B cell (primary cell): ENCODE data around the gene TRNAU1AP. TPM values are rescaled to one million over a fixed set of nuclear protein-coding genes. Genes with fewer than 3 reads are reported as not detected.

Experiments used
- ATAC-seq: fragments of 200-7000 bp; cut with Tn5 transposase; one replicate; pipeline ENCODE4 v1.10.0; 2021; ENCODE audit warnings: low read depth, mild to moderate bottlenecking, moderate number of reproducible peaks, moderate library complexity
- CTCF ChIA-PET: fragments of 350-600 bp; sonication (Branson Sonifier 250); formaldehyde crosslinking; loops from one replicate; lab custom pipeline; 2021; ENCODE audit warnings: antibody characterized with exemption, inconsistent platforms; lab: Charles Lee
- POLR2A ChIA-PET: fragments of 350-600 bp; sonication (Branson Sonifier 250); formaldehyde crosslinking; loops from one replicate; lab custom pipeline; 2021; ENCODE audit warnings: antibody characterized with exemption; lab: Charles Lee
- DNase-seq: peaks from one replicate; pipeline ENCODE4 v3.0.0; 2013
- H2AFZ ChIP-seq: 2 replicates; pipeline ENCODE4 v1.6.1; 2012; ENCODE audit warnings: mild to moderate bottlenecking, low read depth, low read length; ENCODE audit not compliant: insufficient read depth, poor library complexity, severe bottlenecking
- H3K27ac ChIP-seq, 2 donors: 1 replicate in 1 of 2; 2 replicates in 1 of 2; pipeline ENCODE4 v1.5.1; 2012 to 2013; ENCODE audit warnings: low read length in 2 of 2, mild to moderate bottlenecking in 2 of 2, moderate library complexity in 1 of 2
- H3K27me3 ChIP-seq, 4 experiments: fragments of 200-600 bp in 1 of 4; sonication (generic) in 1 of 4; replicated peaks in 1 of 4; 1 replicate in 2 of 4; 2 replicates in 2 of 4; pipeline versions ENCODE4 v1.6.1 to v1.7.0; 2013 to 2016; ENCODE audit warnings: low read length in 3 of 4, mild to moderate bottlenecking in 2 of 4, mixed read lengths in 1 of 4, moderate library complexity in 1 of 4; ENCODE audit not compliant: insufficient read depth in 4 of 4, control insufficient read depth in 3 of 4; ENCODE audit errors: control extremely low read depth in 1 of 4
- H3K36me3 ChIP-seq, 2 experiments: replicated peaks in 1 of 2; 1 replicate in 1 of 2; 2 replicates in 1 of 2; pipeline versions ENCODE4 v1.6.1 to v1.7.1; 2013; ENCODE audit warnings: low read length in 1 of 2; ENCODE audit not compliant: insufficient read depth in 2 of 2, control insufficient read depth in 1 of 2; ENCODE audit errors: control extremely low read depth in 1 of 2, extremely low read depth in 1 of 2
- H3K4me1 ChIP-seq, 2 donors: fragments of 200-600 bp in 1 of 2; sonication (generic) in 1 of 2; 1 replicate in 1 of 2; 2 replicates in 1 of 2; pipeline versions ENCODE4 v1.5.1 to v1.6.1; 2013 to 2017; ENCODE audit warnings: low read length in 2 of 2; ENCODE audit not compliant: control insufficient read depth in 2 of 2, insufficient read depth in 2 of 2
- H3K4me2 ChIP-seq: replicated peaks from 2 replicates; pipeline ENCODE3; 2012; ENCODE audit warnings: mild to moderate bottlenecking, low read depth, low read length; ENCODE audit not compliant: poor library complexity, severe bottlenecking
- H3K4me3 ChIP-seq, 5 experiments: fragments of 200-600 bp in 1 of 5; sonication (generic) in 1 of 5; 1 replicate in 3 of 5; 2 replicates in 2 of 5; pipeline versions ENCODE4 v1.5.1 to v1.7.0; 2011 to 2016; ENCODE audit warnings: low read length in 4 of 5, mild to moderate bottlenecking in 4 of 5, low read depth in 2 of 5, control low read depth in 1 of 5, moderate library complexity in 1 of 5; ENCODE audit not compliant: insufficient read depth in 1 of 5; ENCODE audit errors: control extremely low read depth in 1 of 5, extremely low read depth in 1 of 5
- H3K79me2 ChIP-seq: fragments of 200-600 bp; sonication (generic); one replicate; pipeline ENCODE4 v1.6.0; 2016; ENCODE audit warnings: low read length; ENCODE audit not compliant: control insufficient read depth, insufficient read depth
- H3K9ac ChIP-seq: fragments of 200-600 bp; sonication (generic); 2 replicates; pipeline ENCODE4 v1.6.1; 2017; ENCODE audit warnings: mild to moderate bottlenecking, low read length, moderate library complexity
- H3K9me3 ChIP-seq, 3 donors: one replicate each; pipeline versions ENCODE4 v1.6.1 to v1.7.1; 2013; ENCODE audit warnings: low read length in 2 of 3; ENCODE audit not compliant: control insufficient read depth in 2 of 3, insufficient read depth in 1 of 3; ENCODE audit errors: control extremely low read depth in 1 of 3
- H4K20me1 ChIP-seq: 2 replicates; pipeline ENCODE4 v1.6.0; 2012; ENCODE audit warnings: mild to moderate bottlenecking, low read length; ENCODE audit not compliant: insufficient read depth, control insufficient read depth, poor library complexity, severe bottlenecking
- H3K27ac Mint-ChIP-seq: one replicate; pipeline ENCODE4 v1.8.0; 2021; ENCODE audit warnings: mixed read lengths
- H3K27me3 Mint-ChIP-seq: one replicate; pipeline ENCODE4 v1.8.0; 2021; ENCODE audit warnings: mixed read lengths
- H3K4me1 Mint-ChIP-seq: one replicate; pipeline ENCODE4 v1.8.0; 2021; ENCODE audit warnings: mixed read lengths
- H3K4me3 Mint-ChIP-seq: one replicate; pipeline ENCODE4 v1.8.0; 2021; ENCODE audit warnings: mixed read lengths
- H3K9me3 Mint-ChIP-seq: one replicate; pipeline ENCODE4 v1.8.0; 2022; ENCODE audit warnings: mixed read lengths; ENCODE audit not compliant: insufficient read depth
- EZH2 ChIP-seq: IDR thresholded peaks from 2 replicates; pipeline ENCODE4 v1.6.1; 2012; ENCODE audit warnings: borderline replicate concordance, low read depth, mild to moderate bottlenecking, moderate library complexity, low read length; ENCODE audit not compliant: insufficient read depth, poor library complexity, severe bottlenecking
- WGBS: methylation state at CpG from one replicate; pipeline ENCODE4 v1.1.5; 2013; ENCODE audit warnings: missing lambda C conversion rate; ENCODE audit not compliant: insufficient coverage; 5-methylcytosine and 5-hydroxymethylcytosine counted together
- intact Hi-C: fragments of 100-400 bp; cut with micrococcal nuclease; formaldehyde crosslinking; loops from one replicate; pipeline ENCODE4 v1.10.0; 2022
- polyA plus RNA-seq: library from polyadenylated mRNA; depleted of rRNA; stranded (reverse); fragments of >200 nt; gene quantifications from 2 replicates; pipeline ENCODE4 v1.2.3, GENCODE V29; 2012
- total RNA-seq, 2 donors: library from RNA; stranded (reverse); fragments of 120-200 nt in 1 of 2; gene quantifications; 1 replicate in 1 of 2; 2 replicates in 1 of 2; pipeline versions ENCODE4 v1.2.3 to v1.2.4, GENCODE V29; 2013 to 2022
- TF ChIP-seq, protein P1 (sequence below): fragments of 200-600 bp; IDR thresholded peaks from one replicate; pipeline ENCODE4 v1.8.0; 2022; ENCODE audit warnings: antibody characterized with exemption, mild to moderate bottlenecking

Gene TRNAU1AP
- total and polyA plus RNA-seq, 2 donors (not counting 1 experiment from before 2014, with no cell fraction given), result 39.8 to 45.2 TPM

DNA sequence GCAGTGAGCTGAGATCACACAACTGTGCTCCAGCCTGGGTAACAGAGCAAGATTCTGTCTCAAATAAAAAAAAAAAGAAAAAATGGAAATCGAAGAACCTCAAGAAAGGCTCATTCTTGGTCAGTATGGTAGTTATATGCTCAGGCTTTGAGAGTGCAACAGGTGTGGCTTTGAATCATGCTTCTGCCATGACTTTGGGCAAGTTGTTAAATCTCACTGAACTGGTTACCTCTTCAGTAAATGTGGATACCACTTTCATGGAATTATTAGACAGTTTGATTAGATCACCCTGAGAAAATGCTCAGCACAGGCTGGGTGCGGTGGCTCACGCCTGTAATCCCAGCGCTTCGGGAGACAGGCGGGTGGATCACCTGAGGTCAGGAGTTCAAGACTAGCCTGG is 12.8 kb downstream of the TRNAU1AP start:
- POLR2A ChIA-PET, result no interaction called here
- Histone ChIP-seq H3K36me3 (peaks cover 0 to 60% of the 10 kb centered on the region in 2 experiments), H3K4me1 (no peaks in the 10 kb centered on the region), H4K20me1 (no peaks in the 10 kb centered on the region), H3K4me3 (no peak overlapping the region), H3K4me2 (no peak overlapping the region), H3K27ac (no peak overlapping the region), H3K27me3 (no peaks in the 10 kb centered on the region), H3K9me3 (no peaks in the 10 kb centered on the region), H3K79me2 (no peaks in the 10 kb centered on the region), H2AFZ (no peak overlapping the region), H3K9ac (no peak overlapping the region)
- no peak for DNase-seq
- no peak overlapping the region for H3K4me3 Mint-ChIP-seq
- CTCF ChIA-PET, result no interaction called here
- WGBS, result 92% methylated on average over 5 of the region's 6 CpGs
- H3K27ac Mint-ChIP-seq, result no peak overlapping the region
- no peaks in the 10 kb centered on the region for H3K27me3 Mint-ChIP-seq
- H3K9me3 Mint-ChIP-seq, result no peaks in the 10 kb centered on the region
- ATAC-seq, result no peak
- intact Hi-C loops, result no loop called here
- TF ChIP-seq, protein P1, sequence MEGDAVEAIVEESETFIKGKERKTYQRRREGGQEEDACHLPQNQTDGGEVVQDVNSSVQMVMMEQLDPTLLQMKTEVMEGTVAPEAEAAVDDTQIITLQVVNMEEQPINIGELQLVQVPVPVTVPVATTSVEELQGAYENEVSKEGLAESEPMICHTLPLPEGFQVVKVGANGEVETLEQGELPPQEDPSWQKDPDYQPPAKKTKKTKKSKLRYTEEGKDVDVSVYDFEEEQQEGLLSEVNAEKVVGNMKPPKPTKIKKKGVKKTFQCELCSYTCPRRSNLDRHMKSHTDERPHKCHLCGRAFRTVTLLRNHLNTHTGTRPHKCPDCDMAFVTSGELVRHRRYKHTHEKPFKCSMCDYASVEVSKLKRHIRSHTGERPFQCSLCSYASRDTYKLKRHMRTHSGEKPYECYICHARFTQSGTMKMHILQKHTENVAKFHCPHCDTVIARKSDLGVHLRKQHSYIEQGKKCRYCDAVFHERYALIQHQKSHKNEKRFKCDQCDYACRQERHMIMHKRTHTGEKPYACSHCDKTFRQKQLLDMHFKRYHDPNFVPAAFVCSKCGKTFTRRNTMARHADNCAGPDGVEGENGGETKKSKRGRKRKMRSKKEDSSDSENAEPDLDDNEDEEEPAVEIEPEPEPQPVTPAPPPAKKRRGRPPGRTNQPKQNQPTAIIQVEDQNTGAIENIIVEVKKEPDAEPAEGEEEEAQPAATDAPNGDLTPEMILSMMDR, result no peak
- no peak for TF ChIP-seq EZH2
- H3K4me1 Mint-ChIP-seq, result no peaks in the 10 kb centered on the region

- H3K4me3 ChIP-seq, result no peak overlapping the region
- intact Hi-C loops, result no loop called here
- TF ChIP-seq, protein P1, result no peak
- no peak for TF ChIP-seq EZH2
- 100% methylated on average over 1 of the region's 2 CpGs for WGBS
- ATAC-seq (no peak), DNase-seq (no peak)
- Mint-ChIP-seq H3K4me1 (no peaks in the 10 kb centered on the region), H3K27me3 (no peaks in the 10 kb centered on the region), H3K9me3 (no peaks in the 10 kb centered on the region), H3K27ac (no peak overlapping the region), H3K4me3 (no peak overlapping the region)
- POLR2A ChIA-PET, result no interaction called here
- no peak overlapping the region for H3K27ac ChIP-seq
- H3K4me1 ChIP-seq, result no peaks in the 10 kb centered on the region
- H3K4me2 ChIP-seq, result no peak overlapping the region
- no peaks in the 10 kb centered on the region for H3K79me2 ChIP-seq
- no peak overlapping the region for H3K9ac ChIP-seq
- no peaks in the 10 kb centered on the region for H3K9me3 ChIP-seq
- H4K20me1 ChIP-seq, result no peaks in the 10 kb centered on the region
- H3K27me3 ChIP-seq, result no peaks in the 10 kb centered on the region
- CTCF ChIA-PET, result no interaction called here
- peaks cover 0 to 61% of the 10 kb centered on the region in 2 experiments for H3K36me3 ChIP-seq
- no peak overlapping the region for H2AFZ ChIP-seq
These were observed 14.0 kb downstream of the TRNAU1AP start for GRCh38 chr1:28566931-28567330.
